Gastrocnemius medialis (tissue), 4 donors: ENCODE results near the gene BCAR1. TPM values are rescaled to one million over a fixed set of nuclear protein-coding genes. Genes with fewer than 3 reads are reported as not detected.
A peak's percentile ranks its signal among the peaks of the same experiment; 100 is the strongest.
"Not testable (repeated sequence)": the region's sequence is repeated elsewhere in the genome, so short reads cannot be mapped to it uniquely, and the experiment has no call there.

Experiments used
- ATAC-seq, 2 donors: fragments of 150-250 bp; one replicate each; pipeline ENCODE4 v1.9.1; 2016
- DNase-seq, 2 donors: peaks; one replicate each; pipeline ENCODE4 v3.0.0-alpha.2; 2019
- H3K27ac ChIP-seq, 4 donors: fragments of 200-600 bp; sonication (generic); 1 replicate in 1 of 4; 2 replicates in 3 of 4; pipeline ENCODE4 v1.5.1; 2016 to 2018; ENCODE audit warnings: mild to moderate bottlenecking in 2 of 4, moderate library complexity in 1 of 4
- H3K27me3 ChIP-seq, 3 donors: fragments of 200-600 bp; sonication (generic) in 2 of 3; 1 replicate in 1 of 3; 2 replicates in 2 of 3; pipeline versions ENCODE4 v1.5.1 to v1.6.0; 2016 to 2019; ENCODE audit warnings: mild to moderate bottlenecking in 1 of 3, moderate library complexity in 1 of 3
- H3K36me3 ChIP-seq, 2 donors: fragments of 200-600 bp; sonication (generic) in 1 of 2; one replicate each; pipeline ENCODE4 v1.5.1; 2017 to 2018
- H3K4me1 ChIP-seq, 2 donors: fragments of 200-600 bp; sonication (generic) in 1 of 2; one replicate each; pipeline ENCODE4 v1.5.1; 2016 to 2017; ENCODE audit warnings: mild to moderate bottlenecking in 2 of 2
- H3K4me3 ChIP-seq, 4 donors: fragments of 200-600 bp; sonication (generic) in 3 of 4; 1 replicate in 1 of 4; 2 replicates in 3 of 4; pipeline ENCODE4 v1.5.1; 2016 to 2019; ENCODE audit warnings: mild to moderate bottlenecking in 2 of 4
- H3K9me3 ChIP-seq, 3 donors: fragments of 200-600 bp; sonication (generic) in 2 of 3; 1 replicate in 1 of 3; 2 replicates in 2 of 3; pipeline ENCODE4 v1.5.1; 2016 to 2019
- CTCF ChIP-seq, 5 experiments: fragments of 450-650 bp in 3 of 5; fragments of 200-600 bp in 2 of 5; sonication (generic) in 2 of 5; IDR thresholded peaks in 4 of 5; conservative IDR thresholded peaks in 1 of 5; 1 replicate in 4 of 5; 2 replicates in 1 of 5; pipeline ENCODE4 v1.5.1; 2016 to 2019; ENCODE audit warnings: antibody characterized with exemption in 5 of 5, mild to moderate bottlenecking in 3 of 5, moderate library complexity in 3 of 5
- POLR2A ChIP-seq, 2 donors: fragments of 450-650 bp; IDR thresholded peaks; one replicate each; pipeline ENCODE4 v1.6.1; 2017; ENCODE audit warnings: antibody characterized with exemption in 2 of 2, mild to moderate bottlenecking in 2 of 2, moderate library complexity in 2 of 2
- in situ Hi-C, 4 donors: fragments of 200-750 bp; cut with MboI; loops; one replicate each; pipeline versions ENCODE4 v1.15.0 to v1.8.0; 2017; ENCODE audit warnings: low sequenced_read_pairs in 4 of 4
- intact Hi-C: fragments of 100-400 bp; cut with DNase I; formaldehyde crosslinking; loops from one replicate; pipeline ENCODE4 v1.15.1; 2023; ENCODE audit warnings: low total_unique reads
- total RNA-seq, 4 donors: library from RNA; depleted of rRNA; stranded (reverse); fragments of >200 nt; gene quantifications; one replicate each; pipeline versions ENCODE4 v1.1.0 to v1.2.3, GENCODE V29; 2016

The BCAR1 gene
- total RNA-seq, 4 donors from 2014 or later, result 101 to 153 (median 145) TPM

GRCh38 chr16:75226550-75227360 is 24.7 kb downstream of the BCAR1 start:
- ATAC-seq (no peak), DNase-seq (no peak)
- TF ChIP-seq POLR2A (IDR thresholded peaks at IDR 0.05), result no peak
- TF ChIP-seq CTCF (IDR thresholded peaks at IDR 0.05 in 4 of 5, conservative IDR thresholded peaks at IDR 0.05 in 1 of 5), result peak in 1 of 5 experiments; percentile 2
- H3K9me3 ChIP-seq, result no peaks in the 10 kb centered on the region
- no peak overlapping the region for H3K4me3 ChIP-seq
- H3K36me3 ChIP-seq, result peaks cover 0 to 25% of the 10 kb centered on the region in 2 donors
- H3K4me1 ChIP-seq, result peaks cover 0 to 13% of the 10 kb centered on the region in 2 donors
- no peaks in the 10 kb centered on the region for H3K27me3 ChIP-seq
- in situ Hi-C loops, result no loop called here
- H3K27ac ChIP-seq, result no peak overlapping the region
- intact Hi-C loops, result no loop called here

GRCh38 chr16:75225678-75226515 is 25.5 kb downstream of the BCAR1 start:
- Histone ChIP-seq H3K36me3 (peaks cover 0 to 25% of the 10 kb centered on the region in 2 donors), H3K27me3 (no peaks in the 10 kb centered on the region), H3K4me1 (peaks cover 0 to 12% of the 10 kb centered on the region in 2 donors), H3K4me3 (no peak overlapping the region), H3K9me3 (no peaks in the 10 kb centered on the region), H3K27ac (no peak overlapping the region)
- TF ChIP-seq POLR2A (IDR thresholded peaks at IDR 0.05) (no peak), CTCF (IDR thresholded peaks at IDR 0.05 in 4 of 5, conservative IDR thresholded peaks at IDR 0.05 in 1 of 5) (no peak)
- in situ Hi-C loops, result no loop called here
- no peak for ATAC-seq
- intact Hi-C loops, result loop anchor here (2.0 kb wide), 1 partner anchor 19 kb away; the partner anchor contains the start of gene CTRB2
- no peak for DNase-seq

GRCh38 chr16:75225092-75225491 is 26.3 kb downstream of the BCAR1 start:
- ATAC-seq (peak in 1 of 2 donors; percentile 5), DNase-seq (no peak)
- no peaks in the 10 kb centered on the region for H3K27me3 ChIP-seq
- no peak overlapping the region for H3K4me3 ChIP-seq
- TF ChIP-seq CTCF (IDR thresholded peaks at IDR 0.05 in 4 of 5, conservative IDR thresholded peaks at IDR 0.05 in 1 of 5) (no peak), POLR2A (IDR thresholded peaks at IDR 0.05) (no peak)
- intact Hi-C loops (loop anchor here (2.0 kb wide), 1 partner anchor 18 kb away; the partner anchor contains the start of gene CTRB2), in situ Hi-C loops (no loop called here)
- no peak overlapping the region for H3K27ac ChIP-seq
- no peaks in the 10 kb centered on the region for H3K9me3 ChIP-seq
- peaks cover 0 to 4% of the 10 kb centered on the region in 2 donors for H3K4me1 ChIP-seq
- H3K36me3 ChIP-seq, result peaks cover 0 to 25% of the 10 kb centered on the region in 2 donors

- DNase-seq, result no peak
- in situ Hi-C loops, result loop anchor here in 1 of 4 donors (25.0 kb wide), 1 partner anchor 538 kb away; no protein-coding TSS in a partner anchor
- intact Hi-C loops, result loop anchor here (2.0 kb wide), 1 partner anchor 18 kb away; the partner anchor contains the start of gene CTRB2
Observed at GRCh38 chr16:75224306-75225082, 26.9 kb downstream of the BCAR1 start.

GRCh38 chr16:75223129-75223528 is 28.3 kb downstream of the BCAR1 start:
- in situ Hi-C loops, result loop anchor here in 1 of 4 donors (25.0 kb wide), 1 partner anchor 539 kb away; no protein-coding TSS in a partner anchor
- H3K36me3 ChIP-seq, H3K27ac ChIP-seq, ATAC-seq, H3K9me3 ChIP-seq, intact Hi-C loops, H3K27me3 ChIP-seq, DNase-seq, H3K4me3 ChIP-seq, H3K4me1 ChIP-seq: not testable (repeated sequence)

More at GRCh38 chr16:75224306-75225082, 26.9 kb downstream of the BCAR1 start:
- TF ChIP-seq CTCF (IDR thresholded peaks at IDR 0.05 in 4 of 5, conservative IDR thresholded peaks at IDR 0.05 in 1 of 5), result no peak
- no peak for TF ChIP-seq POLR2A (IDR thresholded peaks at IDR 0.05)
- Histone ChIP-seq H3K9me3 (no peaks in the 10 kb centered on the region), H3K27me3 (no peaks in the 10 kb centered on the region), H3K27ac (no peak overlapping the region), H3K4me1 (no peaks in the 10 kb centered on the region), H3K4me3 (no peak overlapping the region), H3K36me3 (peaks cover 0 to 19% of the 10 kb centered on the region in 2 donors)
- ATAC-seq, result peak in 1 of 2 donors; percentile 36
